GM23248 (cell line): ENCODE data around the gene FAM193B. TPM values are rescaled to one million over a fixed set of nuclear protein-coding genes. Genes with fewer than 3 reads are reported as not detected.

Source experiments
- DNase-seq: peaks from one replicate; pipeline ENCODE4 v3.0.0-alpha.2; 2015
- H2AFZ ChIP-seq: fragments of 200-600 bp; sonication (generic); 2 replicates; pipeline ENCODE4 v1.6.1; 2016; ENCODE audit warnings: antibody characterized with exemption
- H3F3A ChIP-seq: fragments of 200-600 bp; sonication (generic); 2 replicates; pipeline ENCODE4 v1.6.1; 2016; ENCODE audit warnings: mild to moderate bottlenecking, antibody characterized with exemption, mixed run types; ENCODE audit not compliant: insufficient read depth
- H3K27ac ChIP-seq: fragments of 200-600 bp; sonication (generic); 2 replicates; pipeline ENCODE4 v1.5.1; 2016; ENCODE audit warnings: mild to moderate bottlenecking
- H3K27me3 ChIP-seq: fragments of 200-600 bp; sonication (generic); replicated peaks from 2 replicates; pipeline ENCODE4 v1.6.1; 2016; ENCODE audit warnings: mild to moderate bottlenecking; ENCODE audit not compliant: insufficient read depth
- H3K36me3 ChIP-seq: fragments of 200-600 bp; sonication (generic); 2 replicates; pipeline ENCODE4 v1.6.1; 2016; ENCODE audit warnings: low read depth, mild to moderate bottlenecking
- H3K4me1 ChIP-seq: fragments of 200-600 bp; sonication (generic); 2 replicates; pipeline ENCODE4 v1.6.1; 2016; ENCODE audit warnings: mild to moderate bottlenecking; ENCODE audit not compliant: insufficient read depth
- H3K4me2 ChIP-seq: fragments of 200-600 bp; sonication (generic); one replicate; pipeline ENCODE4 v1.6.1; 2016; ENCODE audit warnings: mild to moderate bottlenecking; ENCODE audit not compliant: unreplicated experiment
- H3K4me3 ChIP-seq: fragments of 200-600 bp; sonication (generic); 2 replicates; pipeline ENCODE4 v1.5.1; 2016; ENCODE audit warnings: mild to moderate bottlenecking
- H3K79me2 ChIP-seq: fragments of 200-600 bp; sonication (generic); 2 replicates; pipeline ENCODE4 v1.6.1; 2016; ENCODE audit warnings: mild to moderate bottlenecking; ENCODE audit not compliant: insufficient read depth
- H3K9ac ChIP-seq: fragments of 200-600 bp; sonication (generic); 2 replicates; pipeline ENCODE4 v1.6.1; 2016; ENCODE audit warnings: mild to moderate bottlenecking
- H3K9me2 ChIP-seq: fragments of 200-600 bp; sonication (generic); 2 replicates; pipeline ENCODE4 v1.6.1; 2016; ENCODE audit warnings: mixed run types, mild to moderate bottlenecking, moderate library complexity; ENCODE audit not compliant: insufficient read depth
- H3K9me3 ChIP-seq: fragments of 200-600 bp; sonication (generic); one replicate; pipeline ENCODE4 v1.6.1; 2017; ENCODE audit warnings: low read depth
- H4K20me1 ChIP-seq: fragments of 200-600 bp; sonication (generic); 2 replicates; pipeline ENCODE4 v1.6.0; 2016; ENCODE audit not compliant: insufficient read depth
- EZH2 ChIP-seq: fragments of 200-600 bp; sonication (generic); IDR thresholded peaks from 2 replicates; pipeline ENCODE4 v1.6.1; 2018; ENCODE audit warnings: antibody characterized with exemption, mild to moderate bottlenecking; ENCODE audit not compliant: insufficient read depth, poor library complexity, severe bottlenecking
- EZH2phosphoT487 ChIP-seq: fragments of 200-600 bp; sonication (generic); IDR thresholded peaks from 2 replicates; pipeline ENCODE4 v1.6.1; 2018; ENCODE audit warnings: antibody characterized with exemption, moderate library complexity, mild to moderate bottlenecking, low read depth; ENCODE audit not compliant: insufficient read depth
- WGBS, 2 experiments: methylation state at CpG; one replicate each; pipeline ENCODE4 v1.1.6; 2015 to 2017; ENCODE audit warnings: low lambda C conversion rate in 2 of 2, low coverage in 1 of 2; ENCODE audit errors: missing lambda C conversion rate in 2 of 2; 5-methylcytosine and 5-hydroxymethylcytosine counted together
- in situ Hi-C: fragments of 300-500 bp; cut with MboI; formaldehyde crosslinking; loops from 2 replicates; pipeline ENCODE4 v1.15.0; 2020
- polyA plus RNA-seq: library from polyadenylated mRNA; unstranded; fragments of >200 nt; fragmentation: Nextera tagmentation; extraction: Ambion mirVana; gene quantifications from 2 replicates; pipeline ENCODE4 v1.2.1, GENCODE V29; 2016
- total RNA-seq: library from RNA; depleted of rRNA; stranded (reverse); fragments of >200 nt; shearing (Covaris generic); gene quantifications from 2 replicates; pipeline ENCODE4 v1.2.3, GENCODE V29; 2014

The FAM193B gene
- total and polyA plus RNA-seq, 2 experiments from 2014 or later: 8.0 to 21.9 TPM

- in situ Hi-C loops: no loop called here
- WGBS, 2 experiments: 12 to 15% methylated on average over 8 of the region's 8 CpGs
- H3K79me2 ChIP-seq: peaks cover 32% of the 10 kb centered on the region
- DNase-seq: no peak
- TF ChIP-seq EZH2 (no peak), EZH2phosphoT487 (no peak)
- no peaks in the 10 kb centered on the region for H3K4me1 ChIP-seq
- H3K9me3 ChIP-seq: no peaks in the 10 kb centered on the region
- H2AFZ ChIP-seq: peak overlapping the region; percentile 88
- H3K27me3 ChIP-seq: peaks cover 31% of the 10 kb centered on the region
- no peaks in the 10 kb centered on the region for H4K20me1 ChIP-seq
- H3K4me2 ChIP-seq: peak overlapping the region; percentile 96
- no peaks in the 10 kb centered on the region for H3K9me2 ChIP-seq
- H3F3A ChIP-seq: peaks cover 21% of the 10 kb centered on the region
- peak overlapping the region; percentile 97 for H3K4me3 ChIP-seq
- no peak overlapping the region for H3K27ac ChIP-seq
- peaks cover 27% of the 10 kb centered on the region; the same call in 1 of the 2 replicates for H3K36me3 ChIP-seq
- H3K9ac ChIP-seq: peak overlapping the region; percentile 99
Measured at GRCh38 chr5:177591690-177592009, 37.3 kb upstream of the FAM193B start.

- no peak overlapping the region for H2AFZ ChIP-seq
- TF ChIP-seq EZH2: no peak
- no peak for TF ChIP-seq EZH2phosphoT487
- peaks cover 38% of the 10 kb centered on the region for H3K27me3 ChIP-seq
- H3K4me3 ChIP-seq: no peak overlapping the region
- no peak overlapping the region for H3K9ac ChIP-seq
- no peak for DNase-seq
- peaks cover 13% of the 10 kb centered on the region for H3F3A ChIP-seq
- H4K20me1 ChIP-seq: no peaks in the 10 kb centered on the region
- no peak overlapping the region for H3K4me2 ChIP-seq
- H3K27ac ChIP-seq: no peak overlapping the region
- no peaks in the 10 kb centered on the region for H3K9me2 ChIP-seq
- H3K9me3 ChIP-seq: no peaks in the 10 kb centered on the region
- no peaks in the 10 kb centered on the region for H3K4me1 ChIP-seq
- peaks cover 32% of the 10 kb centered on the region for H3K79me2 ChIP-seq
- H3K36me3 ChIP-seq: peaks cover 18% of the 10 kb centered on the region; the same call in 1 of the 2 replicates
- 40 to 50% methylated on average over 1 of the region's 1 CpG for WGBS, 2 experiments
- in situ Hi-C loops: no loop called here
Measured at GRCh38 chr5:177590406-177590805, 36.0 kb upstream of the FAM193B start.

GRCh38 chr5:177588413-177588909 lies 34.1 kb upstream of the FAM193B start:
- H3K9me3 ChIP-seq: no peaks in the 10 kb centered on the region
- no peaks in the 10 kb centered on the region for H3K4me1 ChIP-seq
- no peak overlapping the region for H3K27ac ChIP-seq
- peaks cover 19% of the 10 kb centered on the region for H3K79me2 ChIP-seq
- no peak overlapping the region for H3K9ac ChIP-seq
- WGBS, 2 experiments: 28 to 30% methylated on average over 13 of the region's 13 CpGs
- in situ Hi-C loops: no loop called here
- H3F3A ChIP-seq: peaks cover 3% of the 10 kb centered on the region
- no peak overlapping the region for H3K4me3 ChIP-seq
- no peak overlapping the region for H3K4me2 ChIP-seq
- no peaks in the 10 kb centered on the region for H4K20me1 ChIP-seq
- DNase-seq: no peak
- no peak overlapping the region for H2AFZ ChIP-seq
- no peaks in the 10 kb centered on the region for H3K9me2 ChIP-seq
- TF ChIP-seq EZH2 (no peak), EZH2phosphoT487 (no peak)
- H3K36me3 ChIP-seq: no peaks in the 10 kb centered on the region
- H3K27me3 ChIP-seq: peaks cover 38% of the 10 kb centered on the region

GRCh38 chr5:177578316-177578715 lies 24.0 kb upstream of the FAM193B start:
- TF ChIP-seq EZH2: no peak
- no peak for TF ChIP-seq EZH2phosphoT487
- Histone ChIP-seq H3K27me3 (peaks cover 9% of the 10 kb centered on the region; the same call in 1 of the 2 replicates), H3K9ac (no peak overlapping the region), H3K9me3 (no peaks in the 10 kb centered on the region), H3K4me1 (no peaks in the 10 kb centered on the region), H3K9me2 (no peaks in the 10 kb centered on the region), H2AFZ (no peak overlapping the region), H4K20me1 (no peaks in the 10 kb centered on the region), H3K27ac (no peak overlapping the region), H3K79me2 (no peaks in the 10 kb centered on the region), H3F3A (no peaks in the 10 kb centered on the region), H3K4me3 (no peak overlapping the region), H3K4me2 (no peak overlapping the region), H3K36me3 (no peaks in the 10 kb centered on the region)
- no peak for DNase-seq
- 93 to 94% methylated on average over 8 of the region's 8 CpGs for WGBS, 2 experiments
- in situ Hi-C loops: no loop called here

GRCh38 chr5:177576169-177576568 lies 21.8 kb upstream of the FAM193B start:
- no peak overlapping the region for H3K27ac ChIP-seq
- in situ Hi-C loops: no loop called here
- no peaks in the 10 kb centered on the region for H3K4me1 ChIP-seq
- no peak overlapping the region for H3K4me2 ChIP-seq
- H3K9ac ChIP-seq: no peak overlapping the region
- no peaks in the 10 kb centered on the region for H3K9me2 ChIP-seq
- no peak overlapping the region for H2AFZ ChIP-seq
- no peak for DNase-seq
- H4K20me1 ChIP-seq: no peaks in the 10 kb centered on the region
- H3K4me3 ChIP-seq: no peak overlapping the region
- WGBS, 2 experiments: 54 to 61% methylated on average over 10 of the region's 10 CpGs
- peaks cover 9% of the 10 kb centered on the region; the same call in 1 of the 2 replicates for H3K27me3 ChIP-seq
- no peaks in the 10 kb centered on the region for H3K36me3 ChIP-seq
- no peaks in the 10 kb centered on the region for H3K79me2 ChIP-seq
- no peaks in the 10 kb centered on the region for H3F3A ChIP-seq
- H3K9me3 ChIP-seq: no peaks in the 10 kb centered on the region
- TF ChIP-seq EZH2 (no peak), EZH2phosphoT487 (no peak)
